ENCODE results near the gene RBM33. TPM values are rescaled to one million over a fixed set of nuclear protein-coding genes. Genes with fewer than 3 reads are reported as not detected.

Gene RBM33
- total RNA-seq, 1 donor from 2014 or later: 73.2 TPM

- Mint-ChIP-seq H3K27ac (ENCODE audit: unreplicated experiment) (no peak overlapping the region), H3K9me3 (no peaks in the 10 kb centered on the region), H3K4me3 (no peak overlapping the region), H3K27me3 (ENCODE audit: low read depth) (peaks cover 20% of the 10 kb centered on the region), H3K4me1 (no peaks in the 10 kb centered on the region), H3K36me3 (ENCODE audit: low read depth) (no peaks in the 10 kb centered on the region)
- TF ChIP-seq, protein P1, sequence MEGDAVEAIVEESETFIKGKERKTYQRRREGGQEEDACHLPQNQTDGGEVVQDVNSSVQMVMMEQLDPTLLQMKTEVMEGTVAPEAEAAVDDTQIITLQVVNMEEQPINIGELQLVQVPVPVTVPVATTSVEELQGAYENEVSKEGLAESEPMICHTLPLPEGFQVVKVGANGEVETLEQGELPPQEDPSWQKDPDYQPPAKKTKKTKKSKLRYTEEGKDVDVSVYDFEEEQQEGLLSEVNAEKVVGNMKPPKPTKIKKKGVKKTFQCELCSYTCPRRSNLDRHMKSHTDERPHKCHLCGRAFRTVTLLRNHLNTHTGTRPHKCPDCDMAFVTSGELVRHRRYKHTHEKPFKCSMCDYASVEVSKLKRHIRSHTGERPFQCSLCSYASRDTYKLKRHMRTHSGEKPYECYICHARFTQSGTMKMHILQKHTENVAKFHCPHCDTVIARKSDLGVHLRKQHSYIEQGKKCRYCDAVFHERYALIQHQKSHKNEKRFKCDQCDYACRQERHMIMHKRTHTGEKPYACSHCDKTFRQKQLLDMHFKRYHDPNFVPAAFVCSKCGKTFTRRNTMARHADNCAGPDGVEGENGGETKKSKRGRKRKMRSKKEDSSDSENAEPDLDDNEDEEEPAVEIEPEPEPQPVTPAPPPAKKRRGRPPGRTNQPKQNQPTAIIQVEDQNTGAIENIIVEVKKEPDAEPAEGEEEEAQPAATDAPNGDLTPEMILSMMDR (conservative IDR thresholded peaks at IDR 0.05): no peak
- DNase-seq (ENCODE audit: low read depth, low spot score): no peak
Measured at GRCh38 chr7:155820788-155821187, 176.3 kb downstream of the RBM33 start.

DNA sequence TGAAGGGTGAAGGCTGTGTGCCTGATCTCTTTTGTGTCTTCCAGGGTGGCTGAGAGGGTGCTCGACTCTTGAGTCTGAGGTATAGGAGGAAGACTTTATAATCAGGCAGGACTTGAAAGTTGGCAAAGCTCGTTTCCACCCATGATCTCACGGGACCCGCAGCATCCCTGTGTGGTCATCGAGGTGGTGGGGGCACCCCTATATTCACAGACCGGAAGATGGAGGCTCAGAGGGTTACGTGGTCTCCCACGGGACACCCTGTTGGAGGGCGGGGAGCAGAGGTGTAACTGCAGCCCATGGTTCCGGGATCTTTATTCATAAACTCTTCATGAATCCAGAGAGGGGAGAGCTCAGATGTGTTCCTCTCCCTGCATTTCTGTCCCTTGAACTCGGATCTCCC is 177.4 kb downstream of the RBM33 start:
- Mint-ChIP-seq H3K4me1 (no peaks in the 10 kb centered on the region), H3K27me3 (ENCODE audit: low read depth) (peaks cover 18% of the 10 kb centered on the region), H3K36me3 (ENCODE audit: low read depth) (no peaks in the 10 kb centered on the region), H3K4me3 (no peak overlapping the region), H3K27ac (ENCODE audit: unreplicated experiment) (no peak overlapping the region), H3K9me3 (no peaks in the 10 kb centered on the region)
- no peak for DNase-seq (ENCODE audit: low read depth, low spot score)
- TF ChIP-seq, protein P1 (conservative IDR thresholded peaks at IDR 0.05): no peak

GRCh38 chr7:155824227-155824886 is 179.9 kb downstream of the RBM33 start:
- no peaks in the 10 kb centered on the region for H3K36me3 Mint-ChIP-seq (ENCODE audit: low read depth)
- TF ChIP-seq, protein P1 (conservative IDR thresholded peaks at IDR 0.05): no peak
- no peak for DNase-seq (ENCODE audit: low read depth, low spot score)
- H3K27me3 Mint-ChIP-seq (ENCODE audit: low read depth): peaks cover 13% of the 10 kb centered on the region
- no peak overlapping the region for H3K4me3 Mint-ChIP-seq
- H3K9me3 Mint-ChIP-seq: no peaks in the 10 kb centered on the region
- H3K4me1 Mint-ChIP-seq: no peaks in the 10 kb centered on the region
- H3K27ac Mint-ChIP-seq (ENCODE audit: unreplicated experiment): no peak overlapping the region

DNA sequence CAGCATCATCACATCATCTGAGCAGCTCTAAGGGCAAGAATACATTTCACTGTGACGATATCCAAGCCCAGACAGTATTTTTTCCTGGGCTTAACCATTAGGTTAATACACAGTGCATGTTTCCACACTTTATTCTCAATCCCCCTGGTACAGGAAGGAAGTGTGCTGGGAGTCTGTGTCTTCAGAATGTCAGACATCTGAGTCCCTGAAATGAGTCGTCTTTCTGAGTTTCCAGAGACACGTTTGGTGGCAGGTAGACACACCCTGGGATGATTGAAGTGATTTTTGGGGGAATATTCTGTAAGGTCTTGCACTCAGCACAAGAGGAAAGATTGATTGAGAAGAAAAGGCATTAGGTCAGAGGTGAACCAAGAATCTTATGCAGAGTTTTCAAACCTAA is 180.9 kb downstream of the RBM33 start:
- no peak overlapping the region for H3K27ac Mint-ChIP-seq (ENCODE audit: unreplicated experiment)
- peaks cover 13% of the 10 kb centered on the region for H3K27me3 Mint-ChIP-seq (ENCODE audit: low read depth)
- no peaks in the 10 kb centered on the region for H3K4me1 Mint-ChIP-seq
- DNase-seq (ENCODE audit: low read depth, low spot score): no peak
- no peak overlapping the region for H3K4me3 Mint-ChIP-seq
- H3K36me3 Mint-ChIP-seq (ENCODE audit: low read depth): no peaks in the 10 kb centered on the region
- no peaks in the 10 kb centered on the region for H3K9me3 Mint-ChIP-seq
- TF ChIP-seq, protein P1 (conservative IDR thresholded peaks at IDR 0.05): no peak

DNA sequence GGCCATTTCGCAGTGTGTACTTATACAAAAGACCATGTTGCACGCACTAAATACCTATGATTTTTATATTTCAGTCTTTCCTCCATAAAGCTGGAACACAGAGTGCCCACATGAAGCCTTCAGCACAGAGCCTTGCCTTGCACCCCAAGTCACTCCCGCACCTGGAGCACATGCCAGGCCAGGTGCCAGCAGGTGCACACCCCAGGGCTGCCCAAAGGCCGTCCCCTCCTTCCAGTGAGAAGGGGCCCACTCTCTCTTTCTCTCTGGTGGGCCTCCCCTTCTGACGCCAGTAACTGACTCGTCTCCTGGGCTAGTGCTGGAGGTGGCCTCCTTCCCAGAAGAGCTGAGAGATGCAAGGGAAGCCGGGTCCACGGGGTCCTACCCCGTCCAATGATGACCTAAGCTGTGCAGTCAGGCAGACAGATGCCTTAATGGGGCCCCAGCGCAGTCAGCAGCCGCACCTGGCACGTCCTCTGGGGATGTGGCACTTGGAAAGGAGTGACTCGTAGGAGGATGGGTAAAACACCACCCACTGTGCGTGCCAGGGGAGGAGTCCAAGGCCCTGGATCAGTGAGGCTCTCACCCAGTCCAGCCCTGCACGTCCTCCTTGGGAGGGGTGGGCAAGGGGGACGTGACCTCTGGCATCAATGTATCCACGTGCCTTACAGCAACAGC is 185.5 kb downstream of the RBM33 start:
- H3K4me1 Mint-ChIP-seq: no peaks in the 10 kb centered on the region
- no peaks in the 10 kb centered on the region for H3K9me3 Mint-ChIP-seq
- DNase-seq (ENCODE audit: low read depth, low spot score): no peak
- H3K27ac Mint-ChIP-seq (ENCODE audit: unreplicated experiment): no peak overlapping the region
- no peaks in the 10 kb centered on the region for H3K36me3 Mint-ChIP-seq (ENCODE audit: low read depth)
- TF ChIP-seq, protein P1 (conservative IDR thresholded peaks at IDR 0.05): no peak
- no peak overlapping the region for H3K4me3 Mint-ChIP-seq
- H3K27me3 Mint-ChIP-seq (ENCODE audit: low read depth): peaks cover 6% of the 10 kb centered on the region

Other genes with a start within 250 kb of the RBM33 start
- 7.2 and 8.2 TPM in 2 replicates for gene EN2, start 186.5 kb upstream of the RBM33 start, total RNA-seq
- 1.5 and 2.4 TPM in 2 replicates for gene CNPY1, start 98.1 kb upstream of the RBM33 start, total RNA-seq
- not detected in 2 replicates for gene SHH, start 167.8 kb downstream of the RBM33 start, total RNA-seq

Data from neural crest cell (in vitro differentiated cells).